NCI-H2107 (cell line): ENCODE results near the gene STAC.

ENCODE experiments used
- DNase-seq: peaks from one replicate; lab custom pipeline; 2025; lab: John Stamatoyannopoulos, UW

STAC gene

GRCh38 chr3:36595511-36595910 lies 215.2 kb downstream of the STAC start:
- no peak for DNase-seq

- DNase-seq, result no peak
Measured at GRCh38 chr3:36596419-36596818, 216.1 kb downstream of the STAC start.

GRCh38 chr3:36597422-36597821 lies 217.1 kb downstream of the STAC start:
- DNase-seq, result no peak
